Progenitor cell of endocrine pancreas (in vitro differentiated cells): ENCODE results near the gene OMP. TPM values are rescaled to one million over a fixed set of nuclear protein-coding genes. Genes with fewer than 3 reads are reported as not detected.
A peak's percentile ranks its signal among the peaks of the same experiment; 100 is the strongest.

ENCODE experiments used
- DNase-seq: peaks from one replicate; pipeline ENCODE4 v3.0.0; 2021; ENCODE audit warnings: low spot score; ENCODE audit not compliant: unreplicated experiment
- H3K27ac Mint-ChIP-seq: 2 replicates; pipeline ENCODE4 v1.8.0; 2021; ENCODE audit warnings: mild to moderate bottlenecking, moderate library complexity, mixed read lengths
- H3K27me3 Mint-ChIP-seq: 2 replicates; pipeline ENCODE4 v1.8.0; 2021; ENCODE audit warnings: mixed read lengths
- H3K36me3 Mint-ChIP-seq: 2 replicates; pipeline ENCODE4 v1.8.0; 2022; ENCODE audit warnings: mixed read lengths; ENCODE audit not compliant: insufficient read depth
- H3K4me1 Mint-ChIP-seq: 2 replicates; pipeline ENCODE4 v1.8.0; 2021; ENCODE audit warnings: low read depth, mixed read lengths
- H3K4me3 Mint-ChIP-seq: 2 replicates; pipeline ENCODE4 v1.8.0; 2021; ENCODE audit warnings: low read depth, mild to moderate bottlenecking, moderate library complexity, mixed read lengths
- H3K9me3 Mint-ChIP-seq: 2 replicates; pipeline ENCODE4 v1.8.0; 2021; ENCODE audit warnings: low read depth, mixed read lengths
- CTCF ChIP-seq: fragments of 200-600 bp; sonication (generic); IDR thresholded peaks from one replicate; pipeline ENCODE4 v1.5.0; 2021; ENCODE audit warnings: antibody characterized with exemption, mild to moderate bottlenecking; ENCODE audit not compliant: unreplicated experiment
- total RNA-seq: library from RNA; stranded (reverse); gene quantifications from 2 replicates; pipeline ENCODE4 v1.2.1, GENCODE V29; 2021

Gene OMP
- total RNA-seq, 1 donor from 2014 or later: not detected

GRCh38 chr11:77126156-77126775 is 23.6 kb downstream of the OMP start:
- H3K4me3 Mint-ChIP-seq: no peak overlapping the region
- no peak for TF ChIP-seq CTCF
- H3K36me3 Mint-ChIP-seq: peaks cover 1% of the 10 kb centered on the region
- H3K9me3 Mint-ChIP-seq: no peaks in the 10 kb centered on the region
- no peaks in the 10 kb centered on the region for H3K27me3 Mint-ChIP-seq
- H3K4me1 Mint-ChIP-seq: peaks cover 10% of the 10 kb centered on the region
- no peak for DNase-seq
- no peak overlapping the region for H3K27ac Mint-ChIP-seq

- Mint-ChIP-seq H3K4me1 (peaks cover 11% of the 10 kb centered on the region), H3K4me3 (peak overlapping the region; percentile 57), H3K27ac (no peak overlapping the region), H3K36me3 (peaks cover 1% of the 10 kb centered on the region), H3K27me3 (no peaks in the 10 kb centered on the region), H3K9me3 (no peaks in the 10 kb centered on the region)
- no peak for DNase-seq
- TF ChIP-seq CTCF: no peak
Measured at GRCh38 chr11:77126861-77127234, 24.2 kb downstream of the OMP start.

GRCh38 chr11:77127235-77127911 is 24.7 kb downstream of the OMP start:
- Mint-ChIP-seq H3K4me3 (peak overlapping the region; percentile 57), H3K9me3 (no peaks in the 10 kb centered on the region), H3K36me3 (peaks cover 1% of the 10 kb centered on the region), H3K4me1 (peaks cover 11% of the 10 kb centered on the region), H3K27ac (peak overlapping the region; percentile 81), H3K27me3 (no peaks in the 10 kb centered on the region)
- DNase-seq: peak; percentile 58
- TF ChIP-seq CTCF: peak; percentile 99

- H3K36me3 Mint-ChIP-seq: peaks cover 1% of the 10 kb centered on the region
- TF ChIP-seq CTCF: no peak
- DNase-seq: peak; percentile 73
- no peaks in the 10 kb centered on the region for H3K9me3 Mint-ChIP-seq
- H3K27me3 Mint-ChIP-seq: no peaks in the 10 kb centered on the region
- peaks cover 11% of the 10 kb centered on the region for H3K4me1 Mint-ChIP-seq
- peak within 1 kb of the TSS; percentile 57 for H3K4me3 Mint-ChIP-seq
- peak within 1 kb of the TSS; percentile 85 for H3K27ac Mint-ChIP-seq
Measured at GRCh38 chr11:77127920-77128691, 25.5 kb downstream of the OMP start, which contains the start of gene MYO7A. Gene MYO7A (plus strand): TSS chr11:77128246. CDS start chr11:77130635, 2,389 bp downstream.

GRCh38 chr11:77129069-77129841 is 26.6 kb downstream of the OMP start:
- Mint-ChIP-seq H3K36me3 (peaks cover under 1% of the 10 kb centered on the region), H3K27me3 (no peaks in the 10 kb centered on the region), H3K4me3 (no peak overlapping the region), H3K27ac (no peak overlapping the region), H3K9me3 (no peaks in the 10 kb centered on the region), H3K4me1 (peaks cover 11% of the 10 kb centered on the region)
- no peak for DNase-seq
- TF ChIP-seq CTCF: no peak
